HG03565 (cell line): Measurements from ENCODE around the gene SLC6A6.
"Not testable (repeated sequence)": the region's sequence is repeated elsewhere in the genome, so short reads cannot be mapped to it uniquely, and the experiment has no call there.

Experiments used
- ATAC-seq: cut with Tn5 transposase; IDR thresholded peaks from one replicate; pipeline ENCODE4 v1.9.1; 2021; ENCODE audit warnings: mild to moderate bottlenecking, moderate library complexity; ENCODE audit not compliant: unreplicated experiment

SLC6A6 gene

GRCh38 chr3:14434126-14434497 lies 31.7 kb downstream of the SLC6A6 start:
- no peak for ATAC-seq

DNA sequence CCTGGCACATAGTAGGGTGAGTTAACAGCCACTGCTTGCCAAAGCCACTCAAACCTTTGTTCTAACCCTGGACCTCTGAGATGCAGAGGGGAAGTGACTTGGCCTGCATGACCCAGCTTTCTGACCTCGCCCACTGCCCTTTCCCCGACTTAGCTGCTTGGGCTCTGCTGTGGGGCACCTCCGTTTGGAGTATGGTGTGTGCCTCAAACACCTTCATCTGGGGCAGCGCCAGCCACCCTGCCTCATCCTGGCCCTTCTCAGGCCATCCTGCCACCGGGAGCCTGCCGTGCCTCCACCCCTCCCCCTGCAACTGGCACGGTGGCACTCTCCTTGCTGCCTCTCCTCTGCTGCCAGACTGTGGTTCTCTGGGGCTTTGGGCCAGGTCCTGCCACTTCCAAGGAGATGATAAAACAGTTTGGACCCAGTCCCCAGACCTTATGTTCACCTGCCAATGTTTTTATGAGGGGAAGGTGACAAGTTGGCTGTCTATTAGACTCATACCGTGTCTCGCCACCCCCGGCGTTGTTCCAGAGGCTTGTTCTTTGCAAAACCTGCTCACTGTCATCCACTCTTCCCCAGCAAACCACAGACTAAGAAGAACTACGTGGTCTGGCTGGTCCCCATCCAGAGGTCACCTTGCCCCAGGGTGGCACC lies 32.2 kb downstream of the SLC6A6 start:
- no peak for ATAC-seq

DNA sequence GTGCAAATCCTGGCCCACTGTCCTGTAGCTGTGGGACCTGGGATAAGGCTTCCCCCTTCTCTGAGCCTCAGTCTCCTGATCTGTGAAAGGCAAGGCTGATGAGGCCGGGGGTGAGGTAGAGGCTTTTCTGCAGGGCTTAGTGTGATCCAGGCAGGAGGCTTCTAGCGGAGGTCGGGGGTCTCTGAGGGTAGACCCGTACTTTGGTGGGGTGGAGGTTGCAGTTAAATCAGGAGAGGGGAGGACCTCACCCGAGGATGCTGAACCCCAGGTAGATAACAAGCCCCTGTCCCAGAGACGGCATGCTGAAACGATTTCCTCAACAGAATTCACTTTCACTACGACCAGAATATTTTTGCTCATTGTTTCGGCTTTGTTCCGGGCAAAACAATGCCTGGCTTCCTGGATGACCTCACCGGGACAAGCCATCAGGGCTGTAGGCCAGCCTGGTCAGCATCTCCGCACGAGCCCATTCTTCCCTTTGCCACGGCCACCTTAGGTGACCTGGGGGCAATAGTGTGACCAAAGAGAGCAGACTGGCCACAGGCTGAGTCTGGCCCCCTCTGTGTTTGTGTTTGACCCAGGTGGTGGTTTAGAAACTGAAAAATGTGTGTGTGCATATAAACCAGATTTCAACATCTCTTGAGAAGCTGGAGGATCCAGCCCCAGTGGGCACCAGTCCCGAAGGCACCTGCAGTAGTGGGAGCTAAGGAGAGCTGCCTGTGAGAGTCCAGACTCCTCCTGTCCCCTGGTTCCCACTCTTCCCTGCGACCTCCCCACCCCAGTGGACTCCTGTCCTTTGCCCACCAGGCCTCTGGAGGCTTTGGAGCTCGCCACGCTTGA lies 33.0 kb downstream of the SLC6A6 start:
- ATAC-seq: no peak

DNA sequence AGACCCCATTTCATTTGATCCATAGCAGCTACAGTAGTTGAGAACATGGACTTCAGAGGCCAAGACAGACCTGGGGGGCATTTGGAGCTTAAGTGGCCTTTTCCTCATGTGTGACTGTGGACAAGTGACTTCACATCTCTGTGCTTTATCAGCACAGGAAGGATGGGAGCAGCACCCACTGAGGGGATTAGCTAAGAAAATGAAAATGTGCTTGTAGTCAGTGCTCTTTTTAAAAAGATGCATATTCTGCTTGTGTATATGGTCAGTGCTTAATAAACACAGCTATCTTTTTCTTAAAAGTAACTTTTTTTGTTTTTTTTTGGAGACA lies 34.5 kb downstream of the SLC6A6 start:
- no peak for ATAC-seq

- ATAC-seq: not testable (repeated sequence)
These were observed 35.3 kb downstream of the SLC6A6 start for GRCh38 chr3:14437705-14438104.

GRCh38 chr3:14438262-14438661 lies 35.9 kb downstream of the SLC6A6 start:
- no peak for ATAC-seq

GRCh38 chr3:14438929-14439328 lies 36.5 kb downstream of the SLC6A6 start:
- ATAC-seq: no peak

DNA sequence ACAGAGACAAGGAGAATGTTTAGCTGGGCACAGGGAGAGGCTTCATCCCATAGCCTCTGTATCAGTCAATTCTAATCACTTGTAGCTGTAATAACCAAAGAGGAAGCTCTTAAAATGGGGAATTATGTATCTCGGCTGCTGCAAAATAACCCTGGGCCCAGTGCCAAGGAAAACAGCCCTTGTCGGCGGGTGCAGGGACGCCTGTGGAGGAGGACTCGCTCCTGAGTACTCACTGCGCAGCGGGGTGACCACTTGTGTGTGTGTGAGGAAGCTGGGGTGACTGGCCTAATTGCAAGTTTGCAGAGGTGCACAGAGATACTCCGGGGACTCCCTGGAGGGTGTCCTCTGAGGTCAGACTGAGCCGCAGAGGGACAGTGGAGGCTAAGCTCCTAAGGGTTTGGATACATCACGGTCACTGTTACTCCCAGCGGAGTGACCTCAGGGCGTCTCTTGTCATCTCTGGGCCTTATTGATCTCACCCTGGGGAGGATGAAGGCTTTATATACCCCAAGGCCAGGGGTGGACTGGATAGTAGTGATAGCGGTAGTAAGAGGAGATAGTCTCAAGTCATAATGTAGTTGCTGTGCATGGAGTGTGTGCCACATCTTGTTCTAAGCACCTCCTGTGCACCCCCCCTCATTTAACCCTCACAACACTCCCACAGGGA lies 37.2 kb downstream of the SLC6A6 start:
- no peak for ATAC-seq

DNA sequence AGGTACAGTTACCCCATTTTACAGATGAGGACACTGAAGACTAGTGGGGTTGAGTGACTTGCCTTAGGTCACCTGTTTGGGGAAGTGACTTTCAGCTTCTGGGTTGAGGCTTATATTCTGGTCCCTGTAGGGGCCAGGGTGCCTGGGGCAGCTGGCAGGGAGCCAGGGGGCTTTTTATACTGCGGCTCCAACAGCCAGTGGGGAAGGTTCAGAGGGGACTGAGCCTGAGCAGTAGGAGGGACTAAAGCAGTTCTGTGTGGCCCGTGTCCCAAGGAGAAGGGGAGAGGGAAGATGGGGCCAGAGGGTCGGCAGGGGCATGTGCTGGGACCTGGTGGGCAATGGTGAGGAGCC lies 37.7 kb downstream of the SLC6A6 start:
- ATAC-seq: no peak

DNA sequence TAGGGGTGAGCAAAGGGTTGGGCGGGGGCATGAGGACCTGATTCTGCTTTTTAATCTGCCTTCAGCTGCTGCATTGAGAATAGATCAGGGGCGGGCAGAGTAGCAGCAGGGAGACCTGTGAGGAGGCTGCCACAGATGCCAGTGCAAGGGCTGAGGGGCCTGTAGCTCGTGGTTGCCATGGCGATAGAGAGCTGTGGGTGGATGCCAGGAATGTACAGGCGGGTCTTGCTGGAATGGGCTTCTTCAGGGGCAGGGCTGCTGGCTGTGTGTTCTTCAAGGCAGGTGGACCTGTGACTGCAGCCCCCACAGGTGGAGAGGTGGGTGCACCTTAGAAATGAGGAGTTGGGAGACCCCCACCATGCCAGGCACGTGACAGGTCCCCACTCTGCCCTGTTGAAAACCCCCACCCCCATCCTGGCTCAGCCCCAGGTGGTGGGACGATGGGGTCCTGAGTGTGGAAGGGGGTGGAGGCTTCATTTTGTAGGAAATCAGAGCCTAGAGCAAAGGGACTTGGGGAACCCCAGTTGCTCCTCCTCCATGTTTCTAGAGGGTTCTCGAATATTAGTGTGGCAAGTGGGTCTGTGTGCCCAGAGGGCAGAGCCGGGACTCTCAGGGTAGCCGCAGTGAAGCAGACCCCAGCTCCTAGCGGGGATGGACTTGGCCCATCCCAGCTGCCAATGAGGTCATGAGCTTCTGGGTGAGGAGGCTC lies 38.3 kb downstream of the SLC6A6 start:
- no peak for ATAC-seq

- no peak for ATAC-seq
These were observed 39.0 kb downstream of the SLC6A6 start for GRCh38 chr3:14441240-14441919.

- no peak for ATAC-seq
These were observed 39.5 kb downstream of the SLC6A6 start for GRCh38 chr3:14441920-14442300.

DNA sequence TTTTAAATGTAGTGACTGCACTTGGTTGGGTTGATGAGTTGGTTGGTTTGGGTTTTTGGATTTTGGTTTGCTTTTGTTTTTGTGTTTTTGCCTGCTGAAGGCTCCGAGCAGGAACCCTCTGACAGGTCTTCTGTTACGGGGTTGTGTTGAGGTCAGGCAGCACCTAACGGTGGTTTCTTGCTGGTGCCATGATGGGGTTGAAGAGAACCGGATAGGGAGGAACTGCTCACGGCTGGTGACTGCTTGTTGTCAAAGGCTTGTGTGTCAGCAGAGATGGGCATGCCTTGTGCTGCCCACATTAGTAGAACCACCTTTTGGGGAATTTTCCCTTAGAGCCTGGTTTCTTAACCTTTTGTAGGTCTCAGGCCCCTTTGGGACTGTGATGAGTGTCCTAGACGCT lies 42.0 kb downstream of the SLC6A6 start:
- ATAC-seq: no peak

DNA sequence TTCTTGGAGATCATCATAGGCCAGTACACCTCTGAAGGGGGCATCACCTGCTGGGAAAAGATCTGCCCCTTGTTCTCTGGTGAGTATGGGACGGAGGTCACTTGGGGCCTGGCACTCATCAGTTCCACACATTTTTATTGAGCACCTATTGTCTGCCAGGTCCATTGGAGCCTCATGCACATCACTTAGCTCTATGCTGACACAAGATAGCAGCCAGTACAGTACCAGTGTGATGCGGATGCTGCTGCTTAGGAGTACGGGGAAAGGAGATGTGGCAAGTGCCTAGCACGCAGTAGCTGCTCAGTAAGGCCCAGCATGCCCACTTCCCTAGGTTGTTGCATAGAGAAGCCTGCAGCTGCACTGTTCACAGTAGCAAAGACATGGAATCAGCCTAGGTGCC lies 43.4 kb downstream of the SLC6A6 start:
- no peak for ATAC-seq

DNA sequence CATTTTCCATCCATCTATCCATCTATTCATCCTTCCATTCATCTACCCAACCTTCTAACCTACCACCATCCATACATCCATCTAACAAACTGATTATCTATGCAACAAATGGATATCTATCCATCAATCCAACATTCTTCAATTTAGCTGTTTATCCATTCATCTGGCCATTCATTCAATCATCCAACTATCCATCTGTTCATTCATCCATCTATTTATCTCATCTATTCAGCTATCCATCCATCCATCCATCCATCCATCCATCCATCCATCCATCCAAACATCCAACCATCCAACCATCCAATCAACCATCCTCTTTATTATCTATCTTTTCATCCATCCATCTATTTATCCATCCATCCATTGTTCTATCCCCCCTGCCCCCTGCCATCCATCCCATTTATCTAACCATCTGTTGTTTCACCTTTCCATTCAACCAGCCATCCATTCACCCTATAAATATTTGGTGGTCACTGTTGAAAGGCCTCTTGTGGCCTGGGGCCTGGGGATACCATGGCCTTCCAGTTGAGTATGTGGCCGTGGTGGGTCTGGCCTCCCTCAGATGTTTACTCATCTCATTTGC lies 44.7 kb downstream of the SLC6A6 start:
- ATAC-seq: no peak

DNA sequence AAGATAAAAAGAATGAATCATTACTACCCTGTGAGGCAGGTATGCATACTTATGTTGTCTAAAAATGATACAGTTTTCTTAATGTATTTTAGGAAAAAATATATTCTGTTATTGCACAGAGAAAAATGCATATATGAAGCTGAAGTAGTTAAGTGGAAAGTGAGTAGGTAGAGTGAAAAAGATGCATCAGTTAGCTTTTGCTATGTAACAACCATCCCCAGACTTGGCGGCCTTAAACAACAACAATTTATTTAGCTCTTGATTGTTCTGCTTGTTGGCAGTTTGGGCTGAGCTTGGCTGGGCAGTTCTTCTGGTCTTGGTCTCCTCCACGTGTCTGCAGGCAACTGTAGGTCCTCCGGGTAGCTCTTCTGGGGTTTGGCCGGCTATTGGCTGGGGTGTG lies 45.7 kb downstream of the SLC6A6 start:
- no peak for ATAC-seq

DNA sequence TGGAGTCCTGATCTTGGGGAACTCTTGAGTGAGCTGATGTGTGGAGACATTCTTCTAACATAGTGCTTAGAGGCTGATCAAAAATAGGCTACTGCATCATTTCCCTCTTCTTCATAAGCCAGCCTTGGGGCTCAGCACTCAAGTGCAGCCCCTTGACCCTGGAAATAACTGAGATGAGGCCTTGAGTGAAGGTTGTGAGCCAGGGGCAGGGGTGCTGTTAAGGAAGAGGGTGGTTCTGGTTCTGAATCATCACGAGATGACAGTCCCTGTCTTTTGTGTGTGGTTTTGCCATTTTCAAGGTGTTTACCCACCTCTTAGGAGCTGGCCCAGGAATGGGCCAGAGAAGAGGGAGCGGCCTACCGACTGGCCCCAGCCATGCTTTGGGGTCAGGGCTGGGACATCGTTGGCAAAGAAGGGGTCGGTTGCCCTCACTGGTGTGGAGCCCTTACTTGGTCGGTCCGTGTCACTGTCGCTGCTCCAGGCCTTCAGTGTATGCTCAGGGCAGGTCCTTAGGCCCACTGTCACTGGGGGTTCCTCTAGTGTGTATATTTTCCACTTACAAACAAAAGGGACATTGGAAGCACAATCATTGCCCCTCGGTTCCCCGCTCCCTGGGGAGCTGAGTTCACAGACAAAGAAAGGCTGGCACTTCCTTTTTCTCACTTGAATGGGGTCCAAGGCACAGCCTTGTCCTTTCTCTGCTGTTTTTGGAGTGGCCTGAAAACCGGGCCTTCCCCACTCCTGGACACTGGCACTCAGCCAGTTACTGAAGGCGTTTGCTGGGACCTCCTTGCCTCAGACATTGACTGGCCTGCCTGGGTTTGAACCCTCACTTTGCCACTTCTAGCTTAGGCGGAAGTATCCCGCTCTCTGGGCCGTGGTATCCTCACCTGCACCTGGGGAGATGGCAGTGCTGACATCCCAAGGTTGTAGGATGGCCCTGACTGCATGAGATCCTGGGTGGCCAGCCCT lies 46.6 kb downstream of the SLC6A6 start:
- no peak for ATAC-seq

- ATAC-seq: no peak
These were observed 48.1 kb downstream of the SLC6A6 start for GRCh38 chr3:14450506-14450905.

- no peak for ATAC-seq
These were observed 48.7 kb downstream of the SLC6A6 start for GRCh38 chr3:14450922-14451606.
